Fibroblast of the conjunctiva (primary cell): Measurements from ENCODE around the gene REG3G.
A peak's percentile ranks its signal among the peaks of the same experiment; 100 is the strongest.

ENCODE experiments used
- DNase-seq: peaks from one replicate; pipeline ENCODE4 v3.0.0-alpha.2; 2010; ENCODE audit warnings: low read depth

The REG3G gene

DNA sequence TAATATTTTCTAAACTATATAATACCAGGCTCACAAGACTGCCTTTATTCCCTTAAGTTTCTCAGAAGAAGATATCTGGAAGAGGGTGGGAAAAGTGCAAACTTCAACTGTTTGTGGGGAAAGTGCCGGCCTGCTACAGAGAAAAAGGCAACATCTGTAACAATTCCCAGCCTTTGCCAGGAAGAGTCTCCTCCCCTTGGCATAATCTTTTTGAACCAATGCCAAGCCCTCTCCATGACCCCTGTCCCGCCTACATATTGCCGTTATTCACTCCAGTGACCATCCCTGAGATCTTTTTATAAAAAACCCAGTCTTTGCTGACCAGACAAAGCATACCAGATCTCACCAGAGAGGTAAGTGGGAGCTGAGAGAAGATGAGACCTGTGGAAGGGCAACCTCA, at the start of gene REG3G:
TSS of gene REG3G (plus strand) at position 282 of the 400 bp plus-strand sequence. CDS start 392 bp downstream, outside the sequence.
- no peak for DNase-seq

GRCh38 chr2:78977661-78978145, 47.8 kb upstream of the REG3G start:
- DNase-seq: no peak

- DNase-seq: no peak
Measured at GRCh38 chr2:78978340-78978739, 47.2 kb upstream of the REG3G start.

DNA sequence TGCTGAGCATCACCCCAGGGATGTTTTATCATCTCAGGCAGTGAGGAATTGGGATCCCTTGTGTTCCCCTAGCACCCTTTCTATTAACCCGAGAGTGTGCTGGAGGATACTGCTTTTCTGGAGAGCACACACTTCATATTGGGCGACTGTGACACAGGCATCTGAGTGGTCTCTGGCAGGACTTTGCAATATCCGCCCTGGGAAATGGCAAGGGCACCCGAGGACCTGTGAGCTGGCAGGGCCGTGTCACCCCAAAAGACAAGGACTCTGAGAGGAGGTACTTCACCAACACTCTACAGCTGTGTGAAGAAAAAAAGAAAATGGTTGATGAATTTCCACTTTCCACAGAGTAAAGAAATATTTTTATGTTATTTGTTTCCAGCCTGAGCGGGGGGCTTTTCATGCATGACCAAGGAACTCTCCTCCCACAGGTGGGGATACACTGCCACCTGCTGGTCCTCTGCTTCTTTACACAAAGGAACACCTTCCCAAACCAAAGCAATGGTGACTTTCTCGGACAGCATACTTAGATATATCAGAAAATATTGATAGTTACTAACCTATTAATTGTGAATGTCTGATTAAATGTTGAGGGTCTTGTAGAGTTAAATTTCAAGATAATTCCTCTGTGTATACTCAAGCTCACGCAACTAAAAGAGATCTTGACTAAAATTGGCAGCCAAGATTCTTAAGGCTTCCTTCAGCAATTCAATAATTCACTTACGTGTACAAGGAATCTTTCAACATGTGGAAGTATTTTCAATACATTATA, 45.9 kb upstream of the REG3G start:
- DNase-seq: peak; percentile 9

DNA sequence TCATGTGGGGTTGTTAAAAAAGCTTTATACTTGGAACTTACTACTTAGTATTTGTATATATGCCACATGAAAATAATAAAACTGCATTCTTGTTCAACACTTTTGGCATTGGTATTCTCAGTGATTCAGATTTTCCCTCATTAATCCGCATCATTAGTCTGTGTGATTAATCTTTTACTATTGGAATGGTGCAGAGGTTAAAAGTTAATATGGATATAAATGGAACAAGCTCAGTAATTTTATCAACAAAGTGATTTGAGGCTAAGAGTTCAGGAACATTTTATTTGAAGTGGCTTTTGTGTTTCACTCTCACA, 45.4 kb upstream of the REG3G start:
- no peak for DNase-seq

DNA sequence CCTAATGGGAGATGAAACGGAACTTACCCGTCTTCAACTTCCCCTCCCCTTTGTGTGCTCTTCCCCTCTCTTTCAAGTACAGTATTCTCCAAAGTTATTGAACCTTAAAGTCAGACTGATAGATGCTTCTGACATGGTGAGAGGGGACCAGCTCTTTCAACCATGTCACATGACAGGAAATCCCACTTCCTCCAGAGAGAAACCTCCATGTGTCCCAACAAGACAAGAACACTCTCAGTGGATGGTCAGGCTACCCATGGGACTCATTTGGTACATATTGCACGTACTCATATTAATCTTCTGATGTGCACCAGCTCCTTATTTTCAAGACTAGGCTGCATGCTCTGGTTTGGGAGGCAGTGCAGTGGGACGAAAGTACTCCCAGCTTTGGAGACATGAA, 44.6 kb upstream of the REG3G start:
- no peak for DNase-seq

DNA sequence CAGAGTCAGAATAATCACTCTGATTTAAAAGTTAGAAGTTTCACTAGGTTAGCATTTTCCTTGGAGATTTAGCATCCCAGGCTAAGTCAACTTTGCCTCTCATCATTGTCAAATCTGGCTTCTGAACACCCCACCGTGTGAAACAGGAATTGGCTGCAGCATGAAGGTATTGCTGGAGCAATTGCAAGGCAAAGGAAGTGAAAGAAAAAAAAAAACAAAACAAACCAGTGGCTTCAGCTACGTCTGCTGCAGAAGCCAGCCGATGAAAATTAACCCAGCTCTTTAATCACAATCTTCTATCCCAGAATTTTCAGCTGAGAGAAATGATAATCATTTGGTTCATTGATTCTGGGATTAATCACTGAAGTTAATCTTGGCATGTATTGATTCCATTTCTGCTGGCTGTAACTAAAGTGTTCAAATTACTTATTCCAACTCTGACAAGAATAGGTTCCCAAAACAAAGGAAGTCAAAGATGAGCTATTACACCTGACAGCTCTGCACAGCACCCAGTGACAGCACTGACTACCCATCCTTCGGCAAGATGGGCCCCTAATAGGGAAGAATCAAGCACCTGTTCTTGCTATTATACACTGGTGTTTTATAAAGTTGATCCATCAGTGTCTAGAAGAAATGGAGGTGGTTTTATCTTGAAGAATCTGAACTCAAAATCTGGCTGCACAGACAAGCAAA, 42.7 kb upstream of the REG3G start:
- DNase-seq: no peak

DNA sequence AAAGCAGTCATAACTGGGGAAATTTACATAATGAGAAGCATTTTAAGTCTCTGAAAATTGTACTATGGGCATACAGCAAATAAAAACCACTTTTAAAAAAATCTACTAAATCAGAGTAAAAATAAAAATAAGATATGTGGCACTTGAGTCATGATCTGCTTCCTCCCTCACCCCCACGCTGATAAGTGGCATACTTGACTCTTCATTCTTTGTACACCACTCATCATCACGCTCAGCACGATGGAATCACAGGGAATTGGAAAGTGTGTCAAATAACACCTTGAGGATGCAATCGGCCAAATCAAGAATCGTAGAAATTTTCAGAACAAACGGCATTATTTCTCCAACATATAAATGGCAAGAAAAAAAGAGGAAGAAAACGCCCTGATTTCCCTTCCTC, 41.1 kb upstream of the REG3G start:
- no peak for DNase-seq

DNA sequence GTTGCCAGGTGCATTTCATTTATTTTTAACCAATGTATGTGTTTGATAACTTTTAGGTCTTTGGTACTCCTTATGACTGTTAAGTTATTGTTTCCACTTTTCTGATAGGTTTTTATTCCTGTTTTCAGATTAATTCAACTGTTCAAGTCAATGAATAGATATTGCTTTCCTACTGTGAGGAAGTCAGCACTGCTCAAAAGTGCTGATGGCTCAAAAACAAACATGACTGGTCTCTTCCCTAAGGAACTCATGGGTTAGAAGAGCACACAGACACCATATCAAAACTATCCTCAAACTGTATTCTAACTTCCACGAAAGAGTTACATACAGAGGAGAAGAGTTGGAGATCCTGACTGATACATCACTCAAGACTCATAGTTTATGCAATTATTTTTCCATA, 39.9 kb upstream of the REG3G start:
- DNase-seq: no peak

DNA sequence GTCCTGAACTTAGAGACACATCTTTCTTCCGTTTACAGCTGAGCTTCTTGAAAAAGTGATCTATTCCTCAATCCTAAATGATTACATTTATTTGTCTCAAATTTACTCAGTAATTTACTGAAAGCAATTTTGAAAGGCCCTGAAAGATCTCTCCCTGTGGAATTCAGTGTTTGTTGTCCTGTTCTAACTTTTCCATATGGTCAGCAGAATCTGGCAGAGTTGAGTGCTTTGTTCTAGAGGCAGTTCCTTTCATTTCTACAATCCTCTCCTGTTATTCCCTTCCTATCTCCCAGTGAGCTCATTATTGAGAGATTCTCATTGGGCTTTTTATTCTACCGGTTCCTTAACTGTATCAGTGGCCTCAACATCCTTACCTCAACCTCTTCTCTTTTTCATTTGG, 36.5 kb upstream of the REG3G start:
- DNase-seq: no peak

GRCh38 chr2:78992451-78992806, 33.1 kb upstream of the REG3G start:
- DNase-seq: no peak

DNA sequence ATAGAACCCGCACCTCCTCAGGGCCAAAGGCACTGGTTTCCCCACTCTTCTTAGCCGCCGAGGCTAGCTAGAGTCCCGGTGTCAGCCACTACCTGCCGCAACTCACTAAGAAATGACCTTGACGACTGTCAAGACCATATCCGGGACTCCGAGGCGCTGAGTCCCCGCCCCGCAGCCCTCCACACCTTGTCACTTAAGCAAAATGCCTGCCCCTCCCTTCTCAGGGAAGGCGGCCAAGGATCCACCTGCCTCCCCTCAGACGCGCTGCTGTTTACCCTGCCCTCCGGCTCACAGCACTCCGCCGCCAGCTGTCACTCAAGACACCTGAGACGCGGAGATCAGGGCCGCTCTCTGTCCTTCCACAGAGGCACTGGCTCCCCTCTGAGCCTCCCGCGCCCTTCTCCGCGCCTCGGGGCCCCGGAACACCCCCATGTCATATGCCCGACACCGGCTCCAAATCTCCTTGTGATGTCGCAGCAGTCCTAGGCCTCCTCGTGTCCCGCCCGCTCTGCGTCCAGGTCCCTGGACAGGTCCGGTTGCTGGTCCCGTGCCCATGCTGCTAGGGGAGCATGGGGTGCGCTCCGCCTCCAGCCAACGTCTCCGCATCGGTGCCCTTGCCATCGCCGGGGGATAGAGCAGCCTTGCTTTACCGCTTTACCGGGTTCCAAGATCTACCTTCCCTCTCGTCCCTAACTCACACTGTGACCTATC, 32.5 kb upstream of the REG3G start:
- DNase-seq: no peak

- DNase-seq: no peak
Measured at GRCh38 chr2:78993518-78994148, 31.9 kb upstream of the REG3G start.

GRCh38 chr2:78994789-78995188, 30.7 kb upstream of the REG3G start:
- no peak for DNase-seq

DNA sequence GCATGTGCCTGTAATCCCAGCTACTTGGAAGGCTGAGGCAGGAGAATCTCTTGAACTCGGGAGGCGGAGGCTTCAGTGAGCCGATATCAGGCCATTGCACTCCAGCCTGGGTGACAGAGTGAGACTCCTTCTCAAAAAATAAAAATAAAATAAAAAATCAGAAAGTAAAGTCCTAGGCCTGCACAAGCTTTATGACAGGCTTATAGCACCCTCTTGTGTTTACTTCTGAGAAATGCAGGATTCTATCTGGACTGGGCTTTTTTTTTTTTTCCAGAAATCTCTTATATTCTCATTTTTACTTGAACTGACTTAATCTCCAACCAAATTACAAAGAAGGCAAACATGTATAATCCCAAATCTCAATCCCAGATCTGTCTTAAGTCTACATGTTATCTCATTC, 26.1 kb upstream of the REG3G start:
- DNase-seq: no peak

DNA sequence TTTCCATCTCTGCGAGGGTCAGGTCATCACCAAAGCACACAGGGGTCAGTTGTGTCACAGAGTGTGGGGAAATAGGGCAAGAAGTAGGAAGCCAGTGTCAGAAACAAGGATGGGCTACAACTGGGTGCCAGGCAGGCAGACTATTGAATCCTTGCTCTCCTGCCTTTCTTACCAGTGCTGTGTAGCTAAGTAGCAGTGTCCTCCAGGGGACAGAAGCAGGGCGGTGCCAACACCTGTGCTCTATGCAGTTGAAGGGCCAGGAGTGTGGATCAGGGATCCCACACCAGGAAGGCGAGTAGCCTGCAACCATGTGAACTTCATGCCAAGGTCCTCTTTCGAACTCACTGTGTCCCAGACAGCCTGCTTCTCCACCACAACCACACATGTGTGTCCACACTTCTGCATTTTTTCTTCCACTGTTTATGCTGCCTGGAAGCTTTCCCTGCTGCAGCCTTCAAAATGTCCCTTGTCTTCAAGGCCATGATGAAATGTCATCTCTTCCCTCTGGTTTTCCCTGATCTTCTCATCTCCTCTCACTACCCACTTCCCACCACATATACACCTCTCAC, 25.4 kb upstream of the REG3G start:
- DNase-seq: no peak

DNA sequence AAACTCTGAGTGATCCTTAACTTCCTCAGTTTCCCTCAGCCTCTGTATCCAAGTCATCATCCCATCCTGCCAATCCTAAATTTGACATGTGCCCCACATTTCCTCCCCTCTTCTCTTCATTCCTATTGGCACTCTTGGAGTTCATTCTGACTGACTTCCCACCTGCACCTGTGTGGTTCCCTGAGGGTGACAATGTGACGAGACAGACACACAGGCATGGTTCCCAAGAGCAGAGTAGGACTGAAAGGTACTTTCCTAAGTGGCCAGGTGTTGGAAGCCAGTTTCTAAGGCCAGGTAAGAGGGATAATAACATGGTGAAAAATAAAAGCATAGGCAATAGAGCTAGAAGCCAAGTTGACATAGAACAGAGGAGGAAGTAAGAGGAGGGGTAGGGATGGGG, 24.2 kb upstream of the REG3G start:
- no peak for DNase-seq

DNA sequence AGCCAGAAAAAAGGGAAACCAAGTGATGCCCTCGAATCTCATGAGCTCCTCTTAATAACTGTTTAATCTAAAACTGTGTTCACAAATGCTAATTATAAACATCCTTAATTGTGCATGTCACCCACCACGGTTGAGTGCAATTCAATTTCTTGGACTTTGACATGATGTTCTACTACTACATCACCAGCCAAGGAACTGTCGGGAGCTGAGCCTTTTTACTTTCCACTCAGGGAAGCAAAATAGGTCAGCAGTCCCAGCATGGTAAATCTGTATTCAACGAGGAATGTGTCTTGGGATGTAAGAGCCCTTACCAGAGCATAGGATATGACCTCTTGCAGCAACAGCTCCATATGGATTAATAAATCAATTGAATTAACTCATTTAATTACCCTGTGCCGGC, 20.8 kb upstream of the REG3G start:
- DNase-seq: no peak

GRCh38 chr2:79005216-79005615, 20.3 kb upstream of the REG3G start:
- no peak for DNase-seq

- DNase-seq: no peak
Measured at GRCh38 chr2:79009388-79009787, 16.1 kb upstream of the REG3G start.

DNA sequence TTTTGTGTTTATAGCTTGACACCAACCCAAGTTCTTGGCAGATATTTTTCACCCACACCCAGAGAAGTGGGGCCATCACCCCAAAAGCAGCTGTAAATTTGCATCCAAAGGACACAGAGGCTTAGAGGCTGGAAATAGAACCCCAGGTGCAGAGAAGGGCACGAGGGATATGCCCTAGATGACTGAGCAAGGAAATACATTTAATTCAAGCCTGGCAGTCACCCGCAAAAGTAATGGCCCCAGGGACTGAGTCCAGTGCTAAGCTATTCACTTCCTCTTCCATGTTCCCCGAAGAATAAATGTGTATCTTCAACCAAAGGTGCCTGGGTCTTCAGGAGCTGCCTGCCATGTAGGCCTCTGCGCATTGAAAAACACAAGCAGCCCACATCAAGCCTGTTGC, 14.0 kb upstream of the REG3G start:
- DNase-seq: no peak

- no peak for DNase-seq
Measured at GRCh38 chr2:79013629-79014028, 11.9 kb upstream of the REG3G start.
